Esophagus muscularis mucosa (tissue), 4 donors: ENCODE measurements around the gene SH3BGRL2. TPM values are rescaled to one million over a fixed set of nuclear protein-coding genes. Genes with fewer than 3 reads are reported as not detected.

Experiments used
- DNase-seq: peaks from one replicate; pipeline ENCODE4 v3.0.0-alpha.2; 2017; ENCODE audit errors: extremely low spot score
- H3K27ac ChIP-seq, 4 donors: fragments of 200-600 bp; sonication (generic); replicated peaks in 1 of 4; 1 replicate in 3 of 4; 2 replicates in 1 of 4; pipeline ENCODE4 v1.5.1; 2016 to 2019; ENCODE audit warnings: mild to moderate bottlenecking in 1 of 4
- H3K27me3 ChIP-seq, 4 donors: fragments of 200-600 bp; sonication (generic); one replicate each; pipeline versions ENCODE4 v1.5.1 to v1.6.0; 2016 to 2019
- H3K36me3 ChIP-seq, 4 donors: fragments of 200-600 bp; sonication (generic); one replicate each; pipeline ENCODE4 v1.5.1; 2016 to 2019
- H3K4me1 ChIP-seq, 4 donors: fragments of 200-600 bp; sonication (generic); one replicate each; pipeline ENCODE4 v1.5.1; 2016 to 2019
- H3K4me3 ChIP-seq, 4 donors: fragments of 200-600 bp; sonication (generic); 1 replicate in 2 of 4; 2 replicates in 2 of 4; pipeline ENCODE4 v1.5.1; 2016 to 2019; ENCODE audit warnings: mild to moderate bottlenecking in 4 of 4, moderate library complexity in 1 of 4
- H3K9me3 ChIP-seq, 4 donors: fragments of 200-600 bp; sonication (generic); 1 replicate in 3 of 4; 2 replicates in 1 of 4; pipeline ENCODE4 v1.5.1; 2016 to 2019
- CTCF ChIP-seq, 3 experiments: fragments of 200-600 bp in 2 of 3; fragments of 450-650 bp in 1 of 3; sonication (generic) in 2 of 3; IDR thresholded peaks; one replicate each; pipeline ENCODE4 v1.5.1; 2017 to 2019; ENCODE audit warnings: antibody characterized with exemption in 3 of 3, mild to moderate bottlenecking in 2 of 3, moderate library complexity in 1 of 3
- EP300 ChIP-seq: sonication (generic); formaldehyde crosslinking; IDR thresholded peaks from one replicate; pipeline ENCODE4 v1.6.1; 2017; ENCODE audit warnings: antibody characterized with exemption
- POLR2A ChIP-seq: fragments of 450-650 bp; IDR thresholded peaks from one replicate; pipeline ENCODE4 v1.6.1; 2017; ENCODE audit warnings: antibody characterized with exemption, moderate library complexity, mild to moderate bottlenecking, low read depth
- POLR2AphosphoS5 ChIP-seq, 2 donors: sonication (generic); formaldehyde crosslinking; IDR thresholded peaks; one replicate each; pipeline ENCODE4 v1.6.1; 2017; ENCODE audit warnings: antibody characterized with exemption in 2 of 2
- WGBS: methylation state at CpG from one replicate; pipeline ENCODE4 v1.1.5; 2018; 5-methylcytosine and 5-hydroxymethylcytosine counted together
- intact Hi-C: fragments of 100-400 bp; cut with DNase I; formaldehyde crosslinking; loops from one replicate; pipeline ENCODE4 v1.15.1; 2023
- total RNA-seq, 4 donors: library from RNA; depleted of rRNA; stranded (reverse); fragments of >200 nt; gene quantifications; one replicate each; pipeline versions ENCODE4 v1.1.0 to v1.2.1, GENCODE V29; 2016

SH3BGRL2 gene
- total RNA-seq, 4 donors from 2014 or later, result 22.8 to 34.1 (median 31.6) TPM

GRCh38 chr6:79712616-79713135 is 81.5 kb downstream of the SH3BGRL2 start:
- H3K27ac ChIP-seq, result no peak overlapping the region
- WGBS, result 92% methylated on average over 9 of the region's 9 CpGs
- TF ChIP-seq CTCF (IDR thresholded peaks at IDR 0.05) (no peak), POLR2A (no peak), POLR2AphosphoS5 (IDR thresholded peaks at IDR 0.05) (no peak), EP300 (no peak)
- intact Hi-C loops, result no loop called here
- H3K4me3 ChIP-seq, result no peak overlapping the region
- no peaks in the 10 kb centered on the region for H3K27me3 ChIP-seq
- no peaks in the 10 kb centered on the region for H3K9me3 ChIP-seq
- H3K36me3 ChIP-seq, result no peaks in the 10 kb centered on the region
- no peak for DNase-seq
- peaks cover 0 to 12% (median 11%) of the 10 kb centered on the region in 4 donors for H3K4me1 ChIP-seq

- Histone ChIP-seq H3K4me3 (no peak overlapping the region), H3K27ac (no peak overlapping the region), H3K27me3 (no peaks in the 10 kb centered on the region), H3K36me3 (no peaks in the 10 kb centered on the region), H3K9me3 (no peaks in the 10 kb centered on the region), H3K4me1 (peaks cover 0 to 12% (median 11%) of the 10 kb centered on the region in 4 donors)
- DNase-seq, result no peak
- WGBS, result 18% methylated on average over 5 of the region's 5 CpGs
- intact Hi-C loops, result no loop called here
- TF ChIP-seq POLR2A (no peak), CTCF (IDR thresholded peaks at IDR 0.05) (peak; percentile 54 to 60 (median 56))
Measured at GRCh38 chr6:79713701-79714322, 82.7 kb downstream of the SH3BGRL2 start.

- H3K27ac ChIP-seq, result no peak overlapping the region
- no peak overlapping the region for H3K4me3 ChIP-seq
- intact Hi-C loops, result no loop called here
- H3K4me1 ChIP-seq, result no peaks in the 10 kb centered on the region
- 94% methylated on average over 2 of the region's 2 CpGs for WGBS
- no peaks in the 10 kb centered on the region for H3K27me3 ChIP-seq
- H3K9me3 ChIP-seq, result no peaks in the 10 kb centered on the region
- TF ChIP-seq CTCF (IDR thresholded peaks at IDR 0.05), result no peak
- no peak for DNase-seq
- H3K36me3 ChIP-seq, result no peaks in the 10 kb centered on the region
Measured at GRCh38 chr6:79717989-79718388, 86.9 kb downstream of the SH3BGRL2 start.

GRCh38 chr6:79718509-79719247 is 87.5 kb downstream of the SH3BGRL2 start:
- no peak for TF ChIP-seq POLR2A
- no peak for TF ChIP-seq POLR2AphosphoS5 (IDR thresholded peaks at IDR 0.05)
- no peak for TF ChIP-seq EP300
- TF ChIP-seq CTCF (IDR thresholded peaks at IDR 0.05), result no peak
- no peak overlapping the region for H3K4me3 ChIP-seq
- H3K9me3 ChIP-seq, result no peaks in the 10 kb centered on the region
- intact Hi-C loops, result no loop called here
- H3K4me1 ChIP-seq, result no peaks in the 10 kb centered on the region
- H3K36me3 ChIP-seq, result no peaks in the 10 kb centered on the region
- DNase-seq, result no peak
- H3K27me3 ChIP-seq, result no peaks in the 10 kb centered on the region
- no peak overlapping the region for H3K27ac ChIP-seq
- 82% methylated on average over 8 of the region's 8 CpGs for WGBS
